Measurements from ENCODE around the gene NDUFB2.

Gene NDUFB2

DNA sequence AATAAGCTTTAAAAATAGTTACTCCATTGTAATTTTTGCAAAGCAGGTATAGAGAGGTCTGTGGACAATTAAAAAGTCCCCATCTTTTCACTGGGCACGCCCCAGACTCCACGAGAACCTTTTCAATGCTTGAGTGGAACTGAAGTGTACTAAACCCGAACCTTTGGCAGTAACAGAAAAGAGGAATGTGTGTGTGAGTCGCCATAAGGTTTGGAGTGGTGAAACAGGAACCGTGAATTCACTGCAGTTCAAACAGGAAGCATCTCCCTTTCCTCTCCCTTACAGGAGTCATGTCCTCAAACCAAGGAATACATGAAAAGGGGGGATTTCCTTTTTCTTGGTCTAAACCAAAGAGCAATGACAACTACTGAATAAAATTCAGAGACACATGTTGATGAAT lies 23.2 kb downstream of the NDUFB2 start:
- peaks cover 0 to under 1% of the 10 kb centered on the region in 2 experiments; a peak in 1 of 3 replicates for H3K36me3 ChIP-seq (ENCODE audit: control insufficient read depth in 2 of 2, insufficient read depth in 1 of 2, low read length in 2 of 2)
- no peak for TF ChIP-seq ZNF175 (tag by site-specific recombination; IDR thresholded peaks at IDR 0.05)
- TF ChIP-seq BCL11B (tag by site-specific recombination; IDR thresholded peaks at IDR 0.05; ENCODE audit: low read depth): no peak
- TF ChIP-seq, protein P1, sequence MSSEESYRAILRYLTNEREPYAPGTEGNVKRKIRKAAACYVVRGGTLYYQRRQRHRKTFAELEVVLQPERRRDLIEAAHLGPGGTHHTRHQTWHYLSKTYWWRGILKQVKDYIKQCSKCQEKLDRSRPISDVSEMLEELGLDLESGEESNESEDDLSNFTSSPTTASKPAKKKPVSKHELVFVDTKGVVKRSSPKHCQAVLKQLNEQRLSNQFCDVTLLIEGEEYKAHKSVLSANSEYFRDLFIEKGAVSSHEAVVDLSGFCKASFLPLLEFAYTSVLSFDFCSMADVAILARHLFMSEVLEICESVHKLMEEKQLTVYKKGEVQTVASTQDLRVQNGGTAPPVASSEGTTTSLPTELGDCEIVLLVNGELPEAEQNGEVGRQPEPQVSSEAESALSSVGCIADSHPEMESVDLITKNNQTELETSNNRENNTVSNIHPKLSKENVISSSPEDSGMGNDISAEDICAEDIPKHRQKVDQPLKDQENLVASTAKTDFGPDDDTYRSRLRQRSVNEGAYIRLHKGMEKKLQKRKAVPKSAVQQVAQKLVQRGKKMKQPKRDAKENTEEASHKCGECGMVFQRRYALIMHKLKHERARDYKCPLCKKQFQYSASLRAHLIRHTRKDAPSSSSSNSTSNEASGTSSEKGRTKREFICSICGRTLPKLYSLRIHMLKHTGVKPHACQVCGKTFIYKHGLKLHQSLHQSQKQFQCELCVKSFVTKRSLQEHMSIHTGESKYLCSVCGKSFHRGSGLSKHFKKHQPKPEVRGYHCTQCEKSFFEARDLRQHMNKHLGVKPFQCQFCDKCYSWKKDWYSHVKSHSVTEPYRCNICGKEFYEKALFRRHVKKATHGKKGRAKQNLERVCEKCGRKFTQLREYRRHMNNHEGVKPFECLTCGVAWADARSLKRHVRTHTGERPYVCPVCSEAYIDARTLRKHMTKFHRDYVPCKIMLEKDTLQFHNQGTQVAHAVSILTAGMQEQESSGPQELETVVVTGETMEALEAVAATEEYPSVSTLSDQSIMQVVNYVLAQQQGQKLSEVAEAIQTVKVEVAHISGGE (tag by site-specific recombination; conservative IDR thresholded peaks at IDR 0.05; ENCODE audit: low read depth): no peak
- no peak for TF ChIP-seq ZSCAN16 (tag by site-specific recombination; IDR thresholded peaks at IDR 0.05)
- TF ChIP-seq TCF7L2 (IDR thresholded peaks at IDR 0.05; ENCODE audit: borderline replicate concordance, low read depth, low read length): no peak
- no peak for TF ChIP-seq ZNF23 (tag by site-specific recombination; IDR thresholded peaks at IDR 0.05; ENCODE audit: borderline replicate concordance)
- TF ChIP-seq SCRT2 (tag by site-specific recombination; IDR thresholded peaks at IDR 0.05): no peak
- TF ChIP-seq ZNF350 (tag by site-specific recombination; IDR thresholded peaks at IDR 0.05): no peak
- no peak for TF ChIP-seq ZNF791 (tag by site-specific recombination; IDR thresholded peaks at IDR 0.05)
- TF ChIP-seq, protein P2, sequence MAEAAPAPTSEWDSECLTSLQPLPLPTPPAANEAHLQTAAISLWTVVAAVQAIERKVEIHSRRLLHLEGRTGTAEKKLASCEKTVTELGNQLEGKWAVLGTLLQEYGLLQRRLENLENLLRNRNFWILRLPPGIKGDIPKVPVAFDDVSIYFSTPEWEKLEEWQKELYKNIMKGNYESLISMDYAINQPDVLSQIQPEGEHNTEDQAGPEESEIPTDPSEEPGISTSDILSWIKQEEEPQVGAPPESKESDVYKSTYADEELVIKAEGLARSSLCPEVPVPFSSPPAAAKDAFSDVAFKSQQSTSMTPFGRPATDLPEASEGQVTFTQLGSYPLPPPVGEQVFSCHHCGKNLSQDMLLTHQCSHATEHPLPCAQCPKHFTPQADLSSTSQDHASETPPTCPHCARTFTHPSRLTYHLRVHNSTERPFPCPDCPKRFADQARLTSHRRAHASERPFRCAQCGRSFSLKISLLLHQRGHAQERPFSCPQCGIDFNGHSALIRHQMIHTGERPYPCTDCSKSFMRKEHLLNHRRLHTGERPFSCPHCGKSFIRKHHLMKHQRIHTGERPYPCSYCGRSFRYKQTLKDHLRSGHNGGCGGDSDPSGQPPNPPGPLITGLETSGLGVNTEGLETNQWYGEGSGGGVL (tag by site-specific recombination; IDR thresholded peaks at IDR 0.05): no peak
- TF ChIP-seq, protein P3, sequence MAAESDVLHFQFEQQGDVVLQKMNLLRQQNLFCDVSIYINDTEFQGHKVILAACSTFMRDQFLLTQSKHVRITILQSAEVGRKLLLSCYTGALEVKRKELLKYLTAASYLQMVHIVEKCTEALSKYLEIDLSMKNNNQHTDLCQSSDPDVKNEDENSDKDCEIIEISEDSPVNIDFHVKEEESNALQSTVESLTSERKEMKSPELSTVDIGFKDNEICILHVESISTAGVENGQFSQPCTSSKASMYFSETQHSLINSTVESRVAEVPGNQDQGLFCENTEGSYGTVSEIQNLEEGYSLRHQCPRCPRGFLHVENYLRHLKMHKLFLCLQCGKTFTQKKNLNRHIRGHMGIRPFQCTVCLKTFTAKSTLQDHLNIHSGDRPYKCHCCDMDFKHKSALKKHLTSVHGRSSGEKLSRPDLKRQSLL (tag by site-specific recombination; IDR thresholded peaks at IDR 0.05): no peak
- no peak for TF ChIP-seq ZNF623 (tag by site-specific recombination; IDR thresholded peaks at IDR 0.05)
- H3K9me3 ChIP-seq (ENCODE audit: control insufficient read depth, insufficient read depth, low read depth, low read length): no peaks in the 10 kb centered on the region
- ChIA-PET CTCF (no interaction called here), POLR2A (no interaction called here)
- no peak overlapping the region for H3K4me3 ChIP-seq (ENCODE audit: low read depth, low read length)
- no peaks in the 10 kb centered on the region for H3K4me1 ChIP-seq (ENCODE audit: control insufficient read depth, insufficient read depth, low read length)
- H3K27ac ChIP-seq (ENCODE audit: extremely low read depth, low read depth, low read length): no peak overlapping the region

DNA sequence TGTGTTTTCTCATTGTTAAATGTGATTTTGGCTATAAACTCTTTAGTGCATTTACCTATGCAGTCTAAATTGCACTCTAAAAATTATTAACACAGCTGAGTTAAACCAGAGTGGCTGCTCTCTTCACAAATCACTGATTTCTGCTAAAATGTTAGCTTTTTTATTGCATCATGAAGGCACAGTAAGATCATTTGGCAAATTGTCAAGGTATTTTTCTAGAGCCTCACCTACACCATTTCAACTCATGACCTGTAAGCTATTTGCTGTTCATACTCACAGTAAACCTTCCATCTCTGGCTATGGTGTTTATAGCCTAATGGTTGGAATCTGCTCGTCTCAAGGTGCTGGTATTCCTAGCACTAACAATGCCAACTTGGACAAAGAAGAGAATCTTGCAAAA lies 25.7 kb downstream of the NDUFB2 start:
- ChIA-PET CTCF (interaction anchor here (1.9 kb wide), 1 partner anchor 289 kb away, joined by 4 read pairs; no protein-coding TSS in a partner anchor), POLR2A (no interaction called here)
- Histone ChIP-seq H3K27ac (ENCODE audit: extremely low read depth, low read depth, low read length) (no peak overlapping the region), H3K4me1 (ENCODE audit: control insufficient read depth, insufficient read depth, low read length) (no peaks in the 10 kb centered on the region), H3K9me3 (ENCODE audit: control insufficient read depth, insufficient read depth, low read depth, low read length) (no peaks in the 10 kb centered on the region), H3K4me3 (ENCODE audit: low read depth, low read length) (no peak overlapping the region), H3K36me3 (ENCODE audit: control insufficient read depth in 2 of 2, insufficient read depth in 1 of 2, low read length in 2 of 2) (peaks cover 0 to 9% of the 10 kb centered on the region in 2 experiments; a peak in 1 of 3 replicates)
- TF ChIP-seq SCRT1 (tag by site-specific recombination; IDR thresholded peaks at IDR 0.05; ENCODE audit: borderline replicate concordance) (no peak), SP7 (tag by site-specific recombination; IDR thresholded peaks at IDR 0.05) (no peak), ZNF600 (tag by site-specific recombination; IDR thresholded peaks at IDR 0.05) (no peak), ZNF10 (tag by site-specific recombination; IDR thresholded peaks at IDR 0.05) (no peak), ZNF140 (tag by site-specific recombination; IDR thresholded peaks at IDR 0.05) (no peak), ZNF558 (tag by site-specific recombination; IDR thresholded peaks at IDR 0.05) (no peak), BCL11B (tag by site-specific recombination; IDR thresholded peaks at IDR 0.05; ENCODE audit: low read depth) (no peak), SALL2 (tag by site-specific recombination; IDR thresholded peaks at IDR 0.05; ENCODE audit: borderline replicate concordance) (no peak), ZNF175 (tag by site-specific recombination; IDR thresholded peaks at IDR 0.05) (no peak), ZNF548 (tag by site-specific recombination; IDR thresholded peaks at IDR 0.05) (no peak), ZBTB17 (tag by site-specific recombination; IDR thresholded peaks at IDR 0.05) (no peak), ZNF354C (tag by site-specific recombination; IDR thresholded peaks at IDR 0.05; ENCODE audit: borderline replicate concordance, low read depth) (no peak), ZNF391 (tag by site-specific recombination; IDR thresholded peaks at IDR 0.05; ENCODE audit: borderline replicate concordance, low read depth) (no peak), ZNF132 (tag by site-specific recombination; IDR thresholded peaks at IDR 0.05; ENCODE audit: borderline replicate concordance) (no peak)
- TF ChIP-seq, protein P4, sequence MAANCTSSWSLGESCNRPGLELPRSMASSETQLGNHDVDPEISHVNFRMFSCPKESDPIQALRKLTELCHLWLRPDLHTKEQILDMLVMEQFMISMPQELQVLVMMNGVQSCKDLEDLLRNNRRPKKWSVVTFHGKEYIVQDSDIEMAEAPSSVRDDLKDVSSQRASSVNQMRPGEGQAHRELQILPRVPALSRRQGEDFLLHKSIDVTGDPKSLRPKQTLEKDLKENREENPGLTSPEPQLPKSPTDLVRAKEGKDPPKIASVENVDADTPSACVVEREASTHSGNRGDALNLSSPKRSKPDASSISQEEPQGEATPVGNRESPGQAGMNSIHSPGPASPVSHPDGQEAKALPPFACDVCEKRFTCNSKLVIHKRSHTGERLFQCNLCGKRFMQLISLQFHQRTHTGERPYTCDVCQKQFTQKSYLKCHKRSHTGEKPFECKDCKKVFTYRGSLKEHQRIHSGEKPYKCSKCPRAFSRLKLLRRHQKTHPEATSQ (tag by site-specific recombination; IDR thresholded peaks at IDR 0.05): no peak
- TF ChIP-seq, protein P5, sequence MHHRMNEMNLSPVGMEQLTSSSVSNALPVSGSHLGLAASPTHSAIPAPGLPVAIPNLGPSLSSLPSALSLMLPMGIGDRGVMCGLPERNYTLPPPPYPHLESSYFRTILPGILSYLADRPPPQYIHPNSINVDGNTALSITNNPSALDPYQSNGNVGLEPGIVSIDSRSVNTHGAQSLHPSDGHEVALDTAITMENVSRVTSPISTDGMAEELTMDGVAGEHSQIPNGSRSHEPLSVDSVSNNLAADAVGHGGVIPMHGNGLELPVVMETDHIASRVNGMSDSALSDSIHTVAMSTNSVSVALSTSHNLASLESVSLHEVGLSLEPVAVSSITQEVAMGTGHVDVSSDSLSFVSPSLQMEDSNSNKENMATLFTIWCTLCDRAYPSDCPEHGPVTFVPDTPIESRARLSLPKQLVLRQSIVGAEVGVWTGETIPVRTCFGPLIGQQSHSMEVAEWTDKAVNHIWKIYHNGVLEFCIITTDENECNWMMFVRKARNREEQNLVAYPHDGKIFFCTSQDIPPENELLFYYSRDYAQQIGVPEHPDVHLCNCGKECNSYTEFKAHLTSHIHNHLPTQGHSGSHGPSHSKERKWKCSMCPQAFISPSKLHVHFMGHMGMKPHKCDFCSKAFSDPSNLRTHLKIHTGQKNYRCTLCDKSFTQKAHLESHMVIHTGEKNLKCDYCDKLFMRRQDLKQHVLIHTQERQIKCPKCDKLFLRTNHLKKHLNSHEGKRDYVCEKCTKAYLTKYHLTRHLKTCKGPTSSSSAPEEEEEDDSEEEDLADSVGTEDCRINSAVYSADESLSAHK (tag by site-specific recombination; IDR thresholded peaks at IDR 0.05): no peak
